ENCODE data around the gene STT3B. TPM values are rescaled to one million over a fixed set of nuclear protein-coding genes. Genes with fewer than 3 reads are reported as not detected.

The STT3B gene
- total and polyA plus RNA-seq, 8 donors: 127 to 176 (median 160) TPM

DNA sequence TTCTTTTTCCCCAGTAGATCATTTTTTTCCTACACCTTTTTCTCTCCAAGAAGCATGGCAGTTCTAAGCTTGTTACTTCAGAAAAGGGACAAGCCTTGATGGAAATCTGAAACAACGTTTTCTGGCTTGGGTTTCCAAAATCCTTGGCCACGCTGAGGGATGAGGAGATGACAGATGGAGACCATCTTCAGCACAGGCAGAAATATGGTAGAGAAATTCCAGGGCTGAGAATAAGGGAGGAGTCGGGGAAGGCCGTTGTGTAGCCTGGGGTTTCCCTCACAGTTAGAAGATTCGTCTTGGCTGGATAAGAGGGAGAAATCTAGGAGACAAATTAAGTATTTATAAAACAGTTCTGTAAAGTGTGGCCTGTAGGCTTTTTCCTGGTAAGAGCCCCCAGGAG lies 33.9 kb upstream of the STT3B start:
- Histone ChIP-seq H3K4me3 (no peak overlapping the region), H3K27ac (no peak overlapping the region), H3K9me3 (no peaks in the 10 kb centered on the region), H3K4me1 (no peaks in the 10 kb centered on the region), H3K36me3 (no peaks in the 10 kb centered on the region), H3K27me3 (no peaks in the 10 kb centered on the region)
- DNase-seq (peak in 2 of 4 donors; percentile 84 to 87), ATAC-seq (peak; percentile 37)
- intact Hi-C loops (cut with DNase I): no loop called here
- TF ChIP-seq CTCF (IDR thresholded peaks at IDR 0.05): no peak

GRCh38 chr3:31499281-31499680 lies 33.4 kb upstream of the STT3B start:
- DNase-seq (no peak), ATAC-seq (no peak)
- no peaks in the 10 kb centered on the region for H3K4me1 ChIP-seq
- TF ChIP-seq CTCF (IDR thresholded peaks at IDR 0.05): no peak
- H3K27me3 ChIP-seq: no peaks in the 10 kb centered on the region
- intact Hi-C loops (cut with DNase I): no loop called here
- no peak overlapping the region for H3K27ac ChIP-seq
- H3K36me3 ChIP-seq: no peaks in the 10 kb centered on the region
- H3K4me3 ChIP-seq: no peak overlapping the region
- no peaks in the 10 kb centered on the region for H3K9me3 ChIP-seq

DNA sequence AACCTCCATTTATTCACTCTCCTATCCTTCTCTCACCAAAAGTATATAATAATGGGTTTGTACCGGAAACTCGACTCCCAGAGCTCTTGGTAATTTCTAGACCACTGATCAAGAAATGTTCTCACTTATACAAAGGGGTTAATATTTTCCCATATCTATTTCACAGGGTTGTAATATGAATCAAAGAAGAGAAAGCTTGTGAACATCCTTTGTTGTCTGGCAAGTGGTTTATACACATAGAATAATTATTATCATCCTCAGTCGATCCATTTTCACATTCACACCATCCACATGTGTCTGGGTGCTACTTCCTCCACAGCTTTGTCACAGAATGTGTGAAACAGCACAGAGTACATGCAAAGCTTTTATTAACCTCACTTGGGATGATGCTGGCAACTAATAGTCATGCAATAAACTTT lies 29.9 kb upstream of the STT3B start:
- ATAC-seq: no peak
- no peak overlapping the region for H3K4me3 ChIP-seq
- no peaks in the 10 kb centered on the region for H3K27me3 ChIP-seq
- H3K27ac ChIP-seq: no peak overlapping the region
- H3K36me3 ChIP-seq: no peaks in the 10 kb centered on the region
- no peak for DNase-seq
- no peak for TF ChIP-seq CTCF (IDR thresholded peaks at IDR 0.05)
- H3K4me1 ChIP-seq: no peaks in the 10 kb centered on the region
- H3K9me3 ChIP-seq: no peaks in the 10 kb centered on the region
- intact Hi-C loops (cut with DNase I): no loop called here

- Histone ChIP-seq H3K9me3 (no peaks in the 10 kb centered on the region), H3K27ac (no peak overlapping the region), H3K36me3 (no peaks in the 10 kb centered on the region), H3K27me3 (no peaks in the 10 kb centered on the region), H3K4me1 (no peaks in the 10 kb centered on the region), H3K4me3 (no peak overlapping the region)
- intact Hi-C loops (cut with DNase I): no loop called here
- no peak for ATAC-seq
- DNase-seq: no peak
- no peak for TF ChIP-seq CTCF (IDR thresholded peaks at IDR 0.05)
Observed at GRCh38 chr3:31503456-31503855, 29.3 kb upstream of the STT3B start.

- Histone ChIP-seq H3K4me3 (no peak overlapping the region), H3K9me3 (no peaks in the 10 kb centered on the region), H3K27ac (no peak overlapping the region), H3K36me3 (no peaks in the 10 kb centered on the region), H3K4me1 (no peaks in the 10 kb centered on the region), H3K27me3 (no peaks in the 10 kb centered on the region)
- intact Hi-C loops (cut with DNase I): no loop called here
- DNase-seq: no peak
- no peak for TF ChIP-seq CTCF (IDR thresholded peaks at IDR 0.05)
- ATAC-seq: no peak
Observed at GRCh38 chr3:31504230-31504629, 28.5 kb upstream of the STT3B start.
